MM.1S (cell line): ENCODE results near the gene GALR3.

Experiments used
- EZH2 ChIP-seq: fragments of 300-600 bp; sonication (generic); optimal IDR thresholded peaks from 2 replicates; pipeline ENCODE3; 2017; ENCODE audit warnings: low read depth, mild to moderate bottlenecking, antibody characterized with exemption, low read length, mixed read lengths
- TF ChIP-seq, protein P1 (sequence below): fragments of 300-600 bp; sonication (generic); IDR thresholded peaks from 2 replicates; pipeline ENCODE4 v1.5.1; 2016; ENCODE audit warnings: antibody characterized with exemption, low read length, mixed read lengths

DNA sequence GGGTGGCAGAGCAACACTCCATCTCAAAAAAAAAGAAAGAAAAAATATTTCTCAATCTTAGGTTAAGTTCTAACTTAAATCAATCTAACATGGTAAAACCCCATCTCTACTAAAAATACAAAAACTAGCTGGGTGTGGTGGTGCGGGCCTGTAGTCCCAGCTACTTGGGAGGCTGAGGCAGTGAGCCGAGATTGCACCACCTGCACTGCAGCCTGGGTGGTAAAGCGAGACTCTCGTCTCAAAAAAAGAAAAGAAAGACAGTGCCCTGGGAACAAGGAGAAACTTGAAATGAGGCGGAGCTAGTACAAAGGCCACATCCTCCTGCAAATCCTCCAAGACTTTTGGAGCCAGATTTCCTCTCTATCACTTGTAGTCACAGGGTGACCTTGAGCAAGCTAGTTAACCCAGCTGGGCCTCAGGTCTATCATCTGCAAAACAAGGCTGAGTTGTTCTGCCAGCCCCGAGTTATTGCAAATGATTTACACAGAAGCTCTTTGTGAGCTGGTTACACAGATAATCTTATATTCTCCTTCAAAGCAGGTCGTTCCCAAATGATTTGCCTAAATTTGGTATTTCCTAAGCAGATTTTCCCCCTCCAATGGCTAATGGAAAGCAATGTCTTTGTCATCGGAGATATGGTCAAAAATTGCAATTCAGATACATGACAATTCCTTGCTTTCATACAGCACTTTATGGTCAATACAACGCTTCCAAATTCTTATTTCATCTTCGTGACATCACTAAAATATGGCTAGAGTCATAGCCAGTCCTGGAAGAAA, 19.0 kb downstream of the GALR3 start:
- TF ChIP-seq, protein P1, sequence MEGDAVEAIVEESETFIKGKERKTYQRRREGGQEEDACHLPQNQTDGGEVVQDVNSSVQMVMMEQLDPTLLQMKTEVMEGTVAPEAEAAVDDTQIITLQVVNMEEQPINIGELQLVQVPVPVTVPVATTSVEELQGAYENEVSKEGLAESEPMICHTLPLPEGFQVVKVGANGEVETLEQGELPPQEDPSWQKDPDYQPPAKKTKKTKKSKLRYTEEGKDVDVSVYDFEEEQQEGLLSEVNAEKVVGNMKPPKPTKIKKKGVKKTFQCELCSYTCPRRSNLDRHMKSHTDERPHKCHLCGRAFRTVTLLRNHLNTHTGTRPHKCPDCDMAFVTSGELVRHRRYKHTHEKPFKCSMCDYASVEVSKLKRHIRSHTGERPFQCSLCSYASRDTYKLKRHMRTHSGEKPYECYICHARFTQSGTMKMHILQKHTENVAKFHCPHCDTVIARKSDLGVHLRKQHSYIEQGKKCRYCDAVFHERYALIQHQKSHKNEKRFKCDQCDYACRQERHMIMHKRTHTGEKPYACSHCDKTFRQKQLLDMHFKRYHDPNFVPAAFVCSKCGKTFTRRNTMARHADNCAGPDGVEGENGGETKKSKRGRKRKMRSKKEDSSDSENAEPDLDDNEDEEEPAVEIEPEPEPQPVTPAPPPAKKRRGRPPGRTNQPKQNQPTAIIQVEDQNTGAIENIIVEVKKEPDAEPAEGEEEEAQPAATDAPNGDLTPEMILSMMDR = no peak
- no peak for TF ChIP-seq EZH2
